B cell (primary cell): ENCODE results near the gene ZNF681. TPM values are rescaled to one million over a fixed set of nuclear protein-coding genes. Genes with fewer than 3 reads are reported as not detected.

Source experiments
- ATAC-seq: fragments of 200-7000 bp; cut with Tn5 transposase; one replicate; pipeline ENCODE4 v1.10.0; 2021; ENCODE audit warnings: low read depth, mild to moderate bottlenecking, moderate number of reproducible peaks, moderate library complexity
- CTCF ChIA-PET: fragments of 350-600 bp; sonication (Branson Sonifier 250); formaldehyde crosslinking; loops from one replicate; lab custom pipeline; 2021; ENCODE audit warnings: antibody characterized with exemption, inconsistent platforms; lab: Charles Lee
- POLR2A ChIA-PET: fragments of 350-600 bp; sonication (Branson Sonifier 250); formaldehyde crosslinking; loops from one replicate; lab custom pipeline; 2021; ENCODE audit warnings: antibody characterized with exemption; lab: Charles Lee
- DNase-seq: peaks from one replicate; pipeline ENCODE4 v3.0.0; 2013
- H2AFZ ChIP-seq: 2 replicates; pipeline ENCODE4 v1.6.1; 2012; ENCODE audit warnings: mild to moderate bottlenecking, low read depth, low read length; ENCODE audit not compliant: insufficient read depth, poor library complexity, severe bottlenecking
- H3K27ac ChIP-seq, 2 donors: 1 replicate in 1 of 2; 2 replicates in 1 of 2; pipeline ENCODE4 v1.5.1; 2012 to 2013; ENCODE audit warnings: low read length in 2 of 2, mild to moderate bottlenecking in 2 of 2, moderate library complexity in 1 of 2
- H3K27me3 ChIP-seq, 4 experiments: fragments of 200-600 bp in 1 of 4; sonication (generic) in 1 of 4; replicated peaks in 1 of 4; 1 replicate in 2 of 4; 2 replicates in 2 of 4; pipeline versions ENCODE4 v1.6.1 to v1.7.0; 2013 to 2016; ENCODE audit warnings: low read length in 3 of 4, mild to moderate bottlenecking in 2 of 4, mixed read lengths in 1 of 4, moderate library complexity in 1 of 4; ENCODE audit not compliant: insufficient read depth in 4 of 4, control insufficient read depth in 3 of 4; ENCODE audit errors: control extremely low read depth in 1 of 4
- H3K36me3 ChIP-seq, 2 experiments: replicated peaks in 1 of 2; 1 replicate in 1 of 2; 2 replicates in 1 of 2; pipeline versions ENCODE4 v1.6.1 to v1.7.1; 2013; ENCODE audit warnings: low read length in 1 of 2; ENCODE audit not compliant: insufficient read depth in 2 of 2, control insufficient read depth in 1 of 2; ENCODE audit errors: control extremely low read depth in 1 of 2, extremely low read depth in 1 of 2
- H3K4me1 ChIP-seq, 2 donors: fragments of 200-600 bp in 1 of 2; sonication (generic) in 1 of 2; 1 replicate in 1 of 2; 2 replicates in 1 of 2; pipeline versions ENCODE4 v1.5.1 to v1.6.1; 2013 to 2017; ENCODE audit warnings: low read length in 2 of 2; ENCODE audit not compliant: control insufficient read depth in 2 of 2, insufficient read depth in 2 of 2
- H3K4me2 ChIP-seq: replicated peaks from 2 replicates; pipeline ENCODE3; 2012; ENCODE audit warnings: mild to moderate bottlenecking, low read depth, low read length; ENCODE audit not compliant: poor library complexity, severe bottlenecking
- H3K4me3 ChIP-seq, 5 experiments: fragments of 200-600 bp in 1 of 5; sonication (generic) in 1 of 5; 1 replicate in 3 of 5; 2 replicates in 2 of 5; pipeline versions ENCODE4 v1.5.1 to v1.7.0; 2011 to 2016; ENCODE audit warnings: low read length in 4 of 5, mild to moderate bottlenecking in 4 of 5, low read depth in 2 of 5, control low read depth in 1 of 5, moderate library complexity in 1 of 5; ENCODE audit not compliant: insufficient read depth in 1 of 5; ENCODE audit errors: control extremely low read depth in 1 of 5, extremely low read depth in 1 of 5
- H3K79me2 ChIP-seq: fragments of 200-600 bp; sonication (generic); one replicate; pipeline ENCODE4 v1.6.0; 2016; ENCODE audit warnings: low read length; ENCODE audit not compliant: control insufficient read depth, insufficient read depth
- H3K9ac ChIP-seq: fragments of 200-600 bp; sonication (generic); 2 replicates; pipeline ENCODE4 v1.6.1; 2017; ENCODE audit warnings: mild to moderate bottlenecking, low read length, moderate library complexity
- H3K9me3 ChIP-seq, 3 donors: one replicate each; pipeline versions ENCODE4 v1.6.1 to v1.7.1; 2013; ENCODE audit warnings: low read length in 2 of 3; ENCODE audit not compliant: control insufficient read depth in 2 of 3, insufficient read depth in 1 of 3; ENCODE audit errors: control extremely low read depth in 1 of 3
- H4K20me1 ChIP-seq: 2 replicates; pipeline ENCODE4 v1.6.0; 2012; ENCODE audit warnings: mild to moderate bottlenecking, low read length; ENCODE audit not compliant: insufficient read depth, control insufficient read depth, poor library complexity, severe bottlenecking
- H3K27ac Mint-ChIP-seq: one replicate; pipeline ENCODE4 v1.8.0; 2021; ENCODE audit warnings: mixed read lengths
- H3K27me3 Mint-ChIP-seq: one replicate; pipeline ENCODE4 v1.8.0; 2021; ENCODE audit warnings: mixed read lengths
- H3K4me1 Mint-ChIP-seq: one replicate; pipeline ENCODE4 v1.8.0; 2021; ENCODE audit warnings: mixed read lengths
- H3K4me3 Mint-ChIP-seq: one replicate; pipeline ENCODE4 v1.8.0; 2021; ENCODE audit warnings: mixed read lengths
- H3K9me3 Mint-ChIP-seq: one replicate; pipeline ENCODE4 v1.8.0; 2022; ENCODE audit warnings: mixed read lengths; ENCODE audit not compliant: insufficient read depth
- CTCF ChIP-seq: fragments of 200-600 bp; IDR thresholded peaks from one replicate; pipeline ENCODE4 v1.8.0; 2022; ENCODE audit warnings: antibody characterized with exemption, mild to moderate bottlenecking
- EZH2 ChIP-seq: IDR thresholded peaks from 2 replicates; pipeline ENCODE4 v1.6.1; 2012; ENCODE audit warnings: borderline replicate concordance, low read depth, mild to moderate bottlenecking, moderate library complexity, low read length; ENCODE audit not compliant: insufficient read depth, poor library complexity, severe bottlenecking
- WGBS: methylation state at CpG from one replicate; pipeline ENCODE4 v1.1.5; 2013; ENCODE audit warnings: missing lambda C conversion rate; ENCODE audit not compliant: insufficient coverage; 5-methylcytosine and 5-hydroxymethylcytosine counted together
- intact Hi-C: fragments of 100-400 bp; cut with micrococcal nuclease; formaldehyde crosslinking; loops from one replicate; pipeline ENCODE4 v1.10.0; 2022
- polyA plus RNA-seq: library from polyadenylated mRNA; depleted of rRNA; stranded (reverse); fragments of >200 nt; gene quantifications from 2 replicates; pipeline ENCODE4 v1.2.3, GENCODE V29; 2012
- total RNA-seq, 2 donors: library from RNA; stranded (reverse); fragments of 120-200 nt in 1 of 2; gene quantifications; 1 replicate in 1 of 2; 2 replicates in 1 of 2; pipeline versions ENCODE4 v1.2.3 to v1.2.4, GENCODE V29; 2013 to 2022

ZNF681 gene
- total and polyA plus RNA-seq, 2 donors (not counting 1 experiment from before 2014, with no cell fraction given): 1.1 to 8.5 TPM

GRCh38 chr19:23789246-23789645 is 30.6 kb upstream of the ZNF681 start:
- POLR2A ChIA-PET: no interaction called here
- Histone ChIP-seq H3K4me1 (no peaks in the 10 kb centered on the region), H3K4me3 (no peak overlapping the region), H3K27ac (no peak overlapping the region), H4K20me1 (no peaks in the 10 kb centered on the region), H3K27me3 (no peaks in the 10 kb centered on the region), H3K36me3 (no peaks in the 10 kb centered on the region), H3K79me2 (no peaks in the 10 kb centered on the region), H3K9ac (no peak overlapping the region), H3K9me3 (peaks cover 0 to 4% (median 0%) of the 10 kb centered on the region in 3 donors), H2AFZ (no peak overlapping the region), H3K4me2 (no peak overlapping the region)
- CTCF ChIA-PET: no interaction called here
- TF ChIP-seq CTCF: no peak
- no peak for TF ChIP-seq EZH2
- Mint-ChIP-seq H3K4me1 (no peaks in the 10 kb centered on the region), H3K27ac (no peak overlapping the region), H3K9me3 (no peaks in the 10 kb centered on the region), H3K4me3 (no peak overlapping the region), H3K27me3 (no peaks in the 10 kb centered on the region)
- DNase-seq (no peak), ATAC-seq (no peak)
- intact Hi-C loops: no loop called here

- Mint-ChIP-seq H3K9me3 (no peaks in the 10 kb centered on the region), H3K27me3 (no peaks in the 10 kb centered on the region), H3K27ac (no peak overlapping the region), H3K4me1 (no peaks in the 10 kb centered on the region), H3K4me3 (no peak overlapping the region)
- WGBS: no CpG with 5 or more reads among the region's 4 CpGs
- Histone ChIP-seq H3K27me3 (no peaks in the 10 kb centered on the region), H2AFZ (no peak overlapping the region), H3K79me2 (no peaks in the 10 kb centered on the region), H3K9me3 (peaks cover 0 to 4% (median 0%) of the 10 kb centered on the region in 3 donors), H3K4me3 (no peak overlapping the region), H3K36me3 (no peaks in the 10 kb centered on the region), H3K9ac (no peak overlapping the region), H3K27ac (no peak overlapping the region), H4K20me1 (no peaks in the 10 kb centered on the region), H3K4me2 (no peak overlapping the region), H3K4me1 (no peaks in the 10 kb centered on the region)
- CTCF ChIA-PET: no interaction called here
- TF ChIP-seq CTCF (no peak), EZH2 (no peak)
- DNase-seq (no peak), ATAC-seq (no peak)
- POLR2A ChIA-PET: no interaction called here
- intact Hi-C loops: no loop called here
Measured at GRCh38 chr19:23788411-23788810, 29.7 kb upstream of the ZNF681 start.
